Effector CD8-positive, alpha-beta T cell (primary cell): ENCODE data around the gene MET.
"Not testable (repeated sequence)": the region's sequence is repeated elsewhere in the genome, so short reads cannot be mapped to it uniquely, and the experiment has no call there.

ENCODE experiments used
- DNase-seq: peaks from one replicate; lab custom pipeline; 2025; lab: John Stamatoyannopoulos, UW

MET gene

GRCh38 chr7:116809636-116810266, 137.8 kb downstream of the MET start:
- no peak for DNase-seq

DNA sequence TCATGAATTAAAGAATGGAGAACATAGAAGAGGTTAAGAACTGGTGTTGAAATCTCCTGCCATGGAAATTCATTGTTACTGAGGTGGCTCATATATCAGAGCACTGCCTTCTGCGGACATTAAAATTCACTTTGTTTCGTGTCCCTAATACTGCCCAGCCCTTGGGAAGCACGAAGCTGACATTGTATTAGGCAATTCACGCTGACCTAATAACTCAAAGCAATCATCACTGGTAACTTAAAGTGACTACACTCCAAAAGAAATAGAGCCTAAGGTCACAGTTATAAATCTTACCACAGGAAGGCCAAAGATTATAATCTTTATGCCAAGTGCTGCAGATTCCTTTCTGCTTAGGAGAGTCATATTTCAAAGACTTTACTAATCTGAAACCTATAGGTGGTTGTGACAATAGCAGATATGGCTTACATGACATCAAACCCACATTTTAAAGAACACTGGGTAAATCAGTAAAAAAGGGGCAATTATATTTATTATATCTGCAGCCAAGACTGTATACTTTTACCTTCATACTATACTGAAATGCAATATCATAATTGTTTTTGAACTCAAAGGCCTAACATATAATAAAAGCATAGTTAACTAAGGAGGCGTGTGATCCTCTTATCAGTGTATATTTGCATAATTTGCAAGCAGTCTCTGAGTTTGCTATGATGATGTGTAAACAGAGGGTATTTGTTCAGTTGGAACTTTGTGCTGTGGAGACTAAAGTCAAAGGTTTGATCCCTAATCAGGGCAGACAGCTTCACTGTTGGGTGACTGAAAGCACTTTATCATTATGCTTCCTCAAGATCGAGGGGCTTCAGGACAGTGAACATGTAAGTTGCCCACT, 138.5 kb downstream of the MET start:
- DNase-seq = no peak

DNA sequence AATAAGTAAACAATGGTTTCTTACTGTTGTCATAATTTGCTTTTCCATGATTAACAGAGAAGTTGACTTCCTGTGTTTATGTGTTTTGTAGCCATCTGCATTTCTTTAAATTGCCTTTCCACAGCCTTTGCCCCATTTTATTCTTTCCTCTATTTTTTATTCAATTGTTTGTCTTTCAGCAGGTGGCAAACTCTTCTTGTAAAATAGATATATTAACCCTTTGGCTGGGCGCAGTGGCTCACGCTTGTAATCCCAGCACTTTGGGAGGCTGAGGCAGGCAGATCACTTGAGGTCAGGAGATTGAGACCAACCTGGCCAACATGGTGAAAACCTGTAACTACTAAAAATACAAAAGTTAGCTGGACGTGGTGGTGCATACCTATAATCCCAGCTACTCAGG, 139.8 kb downstream of the MET start:
- no peak for DNase-seq

DNA sequence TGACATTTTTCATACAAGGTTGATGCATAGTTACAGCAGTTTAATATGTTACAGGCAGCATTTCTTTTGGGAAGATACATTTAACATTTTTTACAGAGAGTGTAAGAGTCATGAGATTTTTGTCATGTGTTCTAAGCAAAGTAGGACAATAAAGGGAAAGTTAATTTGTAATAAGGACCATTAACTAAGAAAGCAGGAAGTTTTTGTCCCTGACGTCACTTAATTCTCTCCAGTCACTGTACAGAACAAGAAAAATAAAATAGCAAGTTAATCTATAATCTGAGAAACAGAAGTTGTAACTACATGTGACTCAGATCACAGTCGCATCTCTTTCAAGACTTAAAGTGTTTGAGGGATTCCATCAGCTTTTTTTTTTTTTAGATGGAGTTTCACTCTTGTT, 140.9 kb downstream of the MET start:
- no peak for DNase-seq

DNA sequence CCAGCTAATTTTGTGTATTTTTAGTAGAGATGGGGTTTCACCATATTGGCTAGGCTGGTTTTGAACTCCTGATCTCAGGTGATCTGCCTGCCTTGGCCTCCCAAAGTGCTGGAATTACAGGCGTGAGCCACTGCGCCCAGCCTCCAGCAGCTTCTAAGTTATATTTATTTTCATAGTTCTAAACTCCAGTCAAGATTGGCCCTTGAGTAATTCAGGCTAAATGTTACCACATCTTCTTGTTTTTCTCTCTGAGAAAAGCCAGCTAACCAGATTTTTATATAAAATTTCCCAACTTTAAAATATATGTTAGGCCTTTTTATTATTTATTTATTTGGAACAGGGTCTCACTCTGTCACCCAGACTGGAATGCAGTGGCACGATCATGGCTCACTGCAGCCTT, 141.4 kb downstream of the MET start:
- not testable (repeated sequence) for DNase-seq

DNA sequence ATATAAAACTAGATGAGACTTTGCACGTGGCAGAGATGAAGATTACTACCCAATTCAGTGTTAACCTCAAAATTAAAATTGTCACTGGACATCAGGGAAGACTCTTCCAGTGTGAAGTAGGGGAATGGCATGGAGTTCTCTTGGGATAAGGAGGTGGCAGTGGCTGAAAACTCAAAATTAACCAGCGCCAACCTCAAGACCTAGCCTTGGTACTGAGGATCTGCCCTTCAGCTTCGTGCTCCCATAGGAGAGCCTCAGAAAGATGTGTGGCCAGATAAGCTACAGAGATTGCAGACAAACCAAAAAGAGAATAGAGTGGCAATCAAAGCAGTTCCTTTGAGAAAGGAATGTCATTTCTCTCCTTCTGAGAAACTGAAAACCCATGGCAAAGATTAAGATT, 143.0 kb downstream of the MET start:
- no peak for DNase-seq

- DNase-seq = no peak
Observed at GRCh38 chr7:116820149-116820548, 148.2 kb downstream of the MET start.

GRCh38 chr7:116821647-116822046, 149.7 kb downstream of the MET start:
- not testable (repeated sequence) for DNase-seq

DNA sequence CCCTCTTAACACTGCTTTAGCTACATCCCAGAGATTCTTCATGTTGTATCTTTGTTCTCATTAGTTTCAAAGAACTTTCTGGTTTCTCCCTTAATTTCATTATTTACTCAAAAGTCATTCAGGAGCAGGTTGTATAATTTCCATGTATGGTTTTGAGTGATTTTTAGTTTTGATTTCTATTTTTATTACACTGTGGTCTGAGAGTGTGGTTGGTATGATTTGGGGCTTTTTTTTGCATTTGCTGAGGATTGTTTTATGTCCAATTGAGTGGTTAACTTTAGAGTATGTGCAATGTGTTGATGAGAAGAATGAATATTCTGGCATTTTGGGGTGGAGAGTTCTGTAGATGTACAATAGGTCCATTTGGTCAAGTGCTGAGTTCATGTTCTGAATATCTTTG, 152.5 kb downstream of the MET start:
- no peak for DNase-seq

- no peak for DNase-seq
Observed at GRCh38 chr7:116828281-116828680, 156.3 kb downstream of the MET start.

GRCh38 chr7:116829041-116829440, 157.0 kb downstream of the MET start:
- no peak for DNase-seq

- no peak for DNase-seq
Observed at GRCh38 chr7:116829493-116829892, 157.5 kb downstream of the MET start.

- DNase-seq = no peak
Observed at GRCh38 chr7:116832692-116833091, 160.7 kb downstream of the MET start.

DNA sequence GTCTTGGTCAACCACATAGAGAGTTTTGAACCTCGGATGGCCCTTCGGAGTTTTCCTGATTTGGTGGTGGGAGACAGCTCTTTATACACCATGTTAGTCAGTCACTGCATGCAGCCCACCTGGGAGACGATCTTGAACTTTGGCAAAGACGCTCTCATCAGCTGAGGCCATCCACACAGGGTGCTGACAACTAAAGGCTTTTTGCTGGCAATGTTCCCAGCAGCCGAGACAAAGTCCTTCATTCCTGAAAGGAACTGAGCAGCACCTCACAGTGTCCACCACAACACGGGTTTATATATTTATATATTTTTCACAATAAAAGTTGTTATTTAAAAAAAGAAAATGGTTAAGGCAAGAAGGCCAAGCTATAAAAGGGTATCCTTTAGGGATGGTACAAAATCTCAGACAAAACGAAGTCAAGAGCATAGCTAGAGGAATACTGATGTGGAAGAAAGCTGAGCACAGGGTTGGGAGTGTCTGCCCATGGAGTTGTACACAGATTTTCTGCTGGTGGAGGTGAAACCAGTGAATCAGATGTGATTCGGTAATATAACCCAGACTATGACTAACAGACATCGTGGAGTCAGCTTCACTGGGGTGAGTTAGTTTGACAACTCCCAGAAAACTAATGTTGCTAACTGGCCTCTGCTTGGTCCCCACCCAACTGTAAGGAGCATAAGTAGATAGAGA, 163.0 kb downstream of the MET start:
- DNase-seq = no peak

GRCh38 chr7:116836048-116836447, 164.1 kb downstream of the MET start:
- DNase-seq = no peak

- DNase-seq = no peak
Observed at GRCh38 chr7:116836911-116837310, 164.9 kb downstream of the MET start.

DNA sequence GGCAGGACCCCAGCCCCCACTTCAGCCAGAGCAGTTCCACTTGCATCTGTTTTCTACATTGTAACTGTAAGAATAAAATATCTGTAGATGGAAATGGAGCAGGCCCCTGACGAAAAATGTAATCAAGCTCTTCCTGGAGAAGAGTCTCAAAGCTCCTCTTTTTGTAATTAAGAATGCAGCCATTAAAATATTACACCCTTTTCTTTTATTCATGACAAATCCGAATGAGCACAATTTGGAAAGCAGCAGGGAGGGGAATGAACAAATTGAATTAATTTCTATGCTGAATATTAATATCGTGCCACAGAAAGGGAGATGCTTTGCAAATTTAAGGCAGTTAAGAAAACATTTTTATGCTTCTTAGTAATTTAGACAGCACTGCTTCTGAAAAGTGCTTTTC, 165.6 kb downstream of the MET start:
- DNase-seq = no peak

- DNase-seq = no peak
Observed at GRCh38 chr7:116840256-116840655, 168.3 kb downstream of the MET start.

DNA sequence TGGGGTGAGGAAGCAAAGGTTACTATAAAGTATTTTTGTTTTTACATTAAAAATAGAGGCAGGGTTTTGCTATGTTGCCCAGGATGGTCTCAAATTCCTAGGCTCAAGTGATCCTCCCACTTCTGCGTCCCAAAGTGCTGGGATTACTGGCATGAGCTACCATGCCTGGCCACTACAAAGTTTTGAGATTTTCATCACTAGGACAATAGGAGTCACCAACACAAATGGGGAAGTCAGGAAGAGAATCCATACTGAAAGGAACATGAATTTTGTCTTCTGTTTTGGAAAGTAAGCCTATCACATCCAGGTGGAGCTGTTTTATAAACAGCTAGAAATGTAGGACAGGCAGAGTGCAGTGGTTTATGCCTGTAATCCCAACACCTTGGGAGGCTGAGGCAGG, 170.4 kb downstream of the MET start:
- DNase-seq = no peak

GRCh38 chr7:116843378-116843777, 171.4 kb downstream of the MET start:
- no peak for DNase-seq
